GM21529 (cell line): Measurements from ENCODE around the gene ANKS1B.

ENCODE experiments used
- ATAC-seq: cut with Tn5 transposase; IDR thresholded peaks from one replicate; pipeline ENCODE4 v1.9.1; 2021; ENCODE audit not compliant: unreplicated experiment

ANKS1B gene

DNA sequence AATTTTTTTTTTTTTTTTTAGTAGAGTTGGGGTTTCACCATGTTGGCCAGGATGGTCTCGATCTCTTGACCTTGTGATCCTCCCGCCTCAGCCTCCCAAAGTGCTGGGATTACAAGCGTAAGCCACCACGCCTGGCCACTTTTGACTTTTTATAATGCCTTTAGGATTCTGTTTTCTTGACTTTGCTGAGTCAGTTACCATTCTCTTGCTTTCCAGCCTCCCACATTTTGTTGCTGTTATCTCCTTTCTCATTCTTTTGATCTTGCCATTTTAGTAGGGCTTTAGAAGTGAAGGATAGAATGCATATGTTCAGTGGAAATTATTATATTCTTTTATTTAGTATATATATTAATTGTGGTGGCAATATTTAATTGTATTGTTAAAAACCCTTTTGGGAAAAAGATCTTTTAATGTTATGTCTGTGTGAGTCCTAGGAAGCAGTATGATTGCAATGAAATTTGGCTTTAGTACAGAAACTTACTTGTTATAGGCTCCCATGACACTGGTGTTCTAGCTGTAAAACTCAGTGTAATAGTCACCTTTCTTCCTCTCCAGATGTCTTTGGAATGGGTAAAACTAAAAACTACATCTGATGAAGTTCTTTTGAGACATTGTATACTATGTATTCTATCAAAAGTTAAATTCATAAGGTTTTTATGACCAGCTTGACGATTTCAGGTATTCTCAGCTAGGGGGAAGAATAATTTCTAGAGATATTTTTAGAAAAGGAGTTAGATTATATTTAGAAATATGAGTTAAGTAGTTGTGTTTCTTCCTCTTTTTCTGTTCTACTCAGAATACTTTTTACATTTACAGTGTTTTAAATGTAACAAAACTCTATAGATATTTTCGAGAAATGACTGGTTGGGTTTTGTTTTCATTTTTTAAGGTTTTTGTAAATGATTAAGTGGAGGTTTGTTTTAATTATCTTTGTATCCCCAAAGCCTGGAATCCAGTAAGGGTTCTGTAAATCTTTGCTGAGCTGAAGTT is 1264.9 kb downstream of the ANKS1B start:
- ATAC-seq, result peak; percentile 62

DNA sequence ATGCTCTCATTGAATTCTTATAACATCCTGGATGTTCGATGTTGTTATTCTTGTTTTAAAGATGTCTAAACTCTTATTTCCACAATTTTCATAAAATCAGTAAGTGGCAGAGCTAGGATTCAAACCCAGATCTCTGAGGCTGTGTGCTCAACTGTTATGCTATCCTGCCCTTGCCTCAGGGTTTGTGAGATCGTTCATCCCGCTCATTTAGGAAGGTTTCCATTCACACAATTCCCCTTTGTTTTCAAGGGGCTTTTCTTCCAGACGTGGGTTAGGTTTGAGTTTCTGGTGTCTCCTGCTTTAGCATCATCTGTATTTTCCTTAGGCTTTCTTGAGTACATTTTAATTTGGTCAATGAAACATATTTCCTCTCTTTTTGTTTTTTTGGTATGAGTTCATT is 1270.3 kb downstream of the ANKS1B start:
- no peak for ATAC-seq

DNA sequence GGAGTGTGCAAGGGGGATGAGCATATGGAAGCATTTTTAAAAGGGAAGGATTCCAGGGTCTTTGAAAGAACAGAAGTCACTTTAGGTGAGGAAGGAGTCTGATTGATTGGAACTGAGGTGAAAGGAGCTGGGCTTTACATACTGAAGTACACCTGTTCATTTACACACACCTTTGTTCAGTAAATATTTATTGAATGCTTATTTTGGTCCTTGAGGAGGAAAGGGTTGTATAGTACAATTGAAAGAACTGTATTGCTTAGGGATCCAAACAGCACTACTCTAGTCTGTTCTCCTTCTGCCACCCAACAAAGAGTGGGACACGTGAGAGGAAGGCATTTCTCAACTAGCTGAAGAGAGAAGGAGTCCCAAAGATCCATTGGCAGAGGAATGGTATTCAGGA is 1275.7 kb downstream of the ANKS1B start:
- no peak for ATAC-seq

DNA sequence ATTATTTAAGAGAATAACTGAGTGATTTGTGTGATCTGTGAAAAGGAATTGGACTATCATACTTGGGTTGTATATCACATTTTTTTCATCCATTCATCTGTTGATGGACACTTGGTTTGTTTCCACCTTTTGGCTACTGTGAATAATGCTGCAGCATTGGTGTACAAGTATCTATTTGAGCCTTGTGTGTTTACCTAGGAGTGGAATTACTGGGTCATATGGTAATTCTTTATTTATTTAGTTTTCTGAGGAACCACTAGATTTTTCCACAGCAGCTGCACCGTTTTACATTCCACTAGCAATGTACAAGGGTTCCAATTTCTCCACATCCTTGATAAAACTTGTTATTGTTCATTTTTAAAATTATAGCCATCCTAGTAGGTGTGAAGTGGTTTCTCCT is 1283.6 kb downstream of the ANKS1B start:
- no peak for ATAC-seq

DNA sequence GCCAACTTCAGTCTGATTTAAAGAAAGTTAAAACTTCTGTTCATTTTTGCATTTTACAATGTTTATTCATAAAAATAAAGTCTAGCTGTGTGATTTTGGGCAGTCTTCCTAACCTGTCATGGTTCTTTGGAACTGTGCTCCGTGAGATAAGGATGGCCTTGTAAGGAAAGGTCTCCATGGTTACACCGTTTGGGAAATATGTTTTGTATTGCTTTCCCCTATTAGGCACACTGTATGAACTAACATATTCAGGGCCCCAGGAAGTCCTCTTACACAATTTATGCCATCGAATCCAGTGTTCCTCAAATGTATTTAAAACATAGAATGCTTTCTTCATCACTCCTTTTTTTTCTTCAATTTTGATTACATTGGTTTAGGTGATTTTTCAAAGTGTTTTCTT is 1285.2 kb downstream of the ANKS1B start:
- no peak for ATAC-seq

DNA sequence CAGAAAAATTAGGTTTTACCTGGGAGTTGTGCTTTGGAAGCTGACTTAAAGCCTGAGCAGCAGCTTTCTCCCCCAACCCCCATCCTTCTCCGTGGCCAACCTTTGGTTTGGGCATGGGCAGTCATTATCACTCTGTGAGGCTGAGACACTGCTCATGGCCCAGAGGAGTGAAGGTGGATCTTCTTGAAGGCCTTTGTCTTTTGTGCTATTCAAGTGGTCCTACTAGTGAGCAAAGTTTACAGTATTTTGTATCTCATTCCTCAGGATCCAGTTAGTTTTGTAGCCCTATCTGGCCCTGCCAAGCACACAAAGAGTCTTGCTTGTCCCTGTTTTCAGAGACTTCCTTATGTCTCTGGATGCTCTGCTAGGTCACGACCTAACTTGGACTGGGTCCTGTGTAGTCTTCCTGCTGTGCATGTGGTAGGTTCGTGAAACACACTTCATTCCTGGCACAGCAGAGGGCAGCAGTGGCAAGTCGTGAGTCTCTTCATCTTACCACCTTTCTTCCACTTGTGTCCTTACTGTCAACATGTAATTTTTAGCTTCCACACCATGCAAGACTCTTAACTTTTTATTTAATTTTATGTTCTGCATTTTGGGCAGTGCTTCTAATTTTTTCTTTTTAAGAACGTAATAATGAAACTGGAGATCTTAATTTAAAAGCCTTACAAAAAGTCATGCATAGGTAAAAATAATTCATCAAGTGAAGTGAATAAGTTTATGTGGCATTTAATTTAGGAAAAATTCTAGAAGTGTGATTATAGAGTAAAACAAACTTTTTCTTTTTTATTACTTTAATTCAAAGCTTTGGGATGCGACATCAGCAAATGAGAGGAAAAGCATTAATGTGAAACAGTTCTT is 1285.9 kb downstream of the ANKS1B start:
- peak; percentile 96 for ATAC-seq

DNA sequence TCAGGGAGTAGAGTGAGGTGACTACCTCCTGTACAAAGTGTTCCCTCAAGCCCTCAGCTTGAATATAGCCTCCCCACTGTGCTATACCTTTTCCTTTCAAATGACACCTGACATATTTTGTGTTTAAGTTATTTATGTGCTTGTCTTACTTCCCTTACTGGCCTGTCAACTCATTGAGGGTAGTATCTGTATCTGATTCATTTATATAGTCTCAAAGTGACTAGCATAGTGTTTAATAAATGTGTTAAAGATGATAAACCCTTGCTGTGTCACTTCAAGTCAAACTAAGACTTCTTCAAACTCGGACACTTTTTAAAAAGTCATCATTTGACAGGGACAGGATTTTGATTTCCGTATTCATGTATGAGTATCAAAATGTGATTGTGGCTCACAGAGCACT is 1287.5 kb downstream of the ANKS1B start:
- ATAC-seq, result no peak

DNA sequence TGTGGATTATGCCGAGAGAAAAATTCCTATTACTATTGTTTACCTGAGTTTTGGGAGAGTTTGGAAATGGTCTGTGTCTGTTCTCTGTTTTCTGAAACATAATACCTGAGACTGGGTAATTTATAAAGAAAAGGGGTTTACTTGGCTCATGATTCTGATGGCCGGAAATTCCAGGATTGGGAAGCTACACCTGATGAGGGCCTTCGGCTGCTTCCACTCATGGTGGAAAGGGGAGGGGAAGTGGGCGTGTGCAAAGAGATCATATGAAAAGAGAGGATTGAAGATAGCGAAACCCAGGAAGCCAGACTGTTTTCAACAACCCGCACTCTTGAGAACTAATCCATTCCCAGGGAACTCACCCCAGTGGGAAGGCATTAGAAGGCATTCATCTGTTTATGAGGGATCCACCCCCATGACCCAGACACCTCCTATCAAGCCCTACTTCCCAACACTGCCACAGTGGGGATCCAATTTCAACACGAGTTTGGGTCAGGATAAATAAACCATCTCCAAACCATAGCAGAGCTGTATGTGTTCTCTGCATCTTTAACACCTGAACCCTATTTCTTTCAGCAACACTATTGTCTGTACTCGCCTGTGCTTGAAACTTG is 1288.6 kb downstream of the ANKS1B start:
- ATAC-seq, result no peak

DNA sequence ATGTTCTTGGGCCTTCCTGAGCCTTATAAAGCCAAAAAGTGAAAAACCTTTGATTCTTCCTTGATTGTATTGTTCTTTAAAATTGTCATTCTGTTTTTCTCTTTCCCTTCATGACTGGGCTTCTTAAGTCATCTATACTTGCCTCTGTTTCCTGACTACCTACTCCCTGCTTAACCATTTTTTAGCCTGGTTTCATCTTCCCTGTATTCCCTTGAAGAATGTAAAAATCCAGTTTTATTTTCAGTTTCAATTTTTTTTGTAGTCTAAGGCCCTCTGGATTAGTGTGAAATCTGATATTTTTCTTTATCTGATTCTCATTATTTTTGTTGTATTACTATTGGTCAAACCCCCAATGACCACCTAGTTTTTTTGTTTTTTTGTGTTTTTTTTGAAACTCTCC is 1293.4 kb downstream of the ANKS1B start:
- no peak for ATAC-seq

DNA sequence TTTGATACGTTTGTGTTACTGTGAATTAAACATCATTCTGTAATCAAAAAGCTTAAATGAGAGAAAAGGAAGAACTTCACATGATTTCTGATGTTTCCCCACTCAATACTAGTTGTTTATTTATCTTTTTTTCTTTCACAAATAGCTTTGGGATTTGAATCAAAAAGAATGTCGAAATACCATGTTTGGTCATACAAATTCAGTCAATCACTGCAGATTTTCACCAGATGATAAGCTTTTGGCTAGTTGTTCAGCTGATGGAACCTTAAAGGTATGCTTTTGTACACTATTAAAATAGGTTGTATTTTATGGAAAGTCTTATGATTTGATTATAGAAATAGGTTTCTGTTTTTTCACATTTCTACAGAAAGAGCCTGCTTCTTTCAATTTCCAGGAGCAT is 1298.1 kb downstream of the ANKS1B start:
- ATAC-seq, result no peak
